Panc1 (cell line): ENCODE data around the gene CLSTN2. TPM values are rescaled to one million over a fixed set of nuclear protein-coding genes. Genes with fewer than 3 reads are reported as not detected.

Experiments used
- ATAC-seq: fragments of 200-7000 bp; cut with Tn5 transposase; 2 replicates; pipeline ENCODE4 v1.9.1; 2020; ENCODE audit warnings: mild to moderate bottlenecking, moderate library complexity
- BruUV-seq: library from RNA; stranded (reverse); fragments of 400-500 nt; replicated peaks from 2 replicates; lab custom pipeline; 2021; lab: Mats Ljungman, UMichigan
- CTCF ChIA-PET: fragments of 300-600 bp; sonication (Branson Sonifier 250); formaldehyde crosslinking; loops from one replicate; lab custom pipeline; 2022; ENCODE audit warnings: antibody characterized with exemption; lab: Charles Lee
- POLR2A ChIA-PET: fragments of 300-600 bp; sonication (Branson Sonifier 250); formaldehyde crosslinking; loops from one replicate; lab custom pipeline; 2022; ENCODE audit warnings: antibody characterized with exemption; lab: Charles Lee
- DNase-seq: peaks from one replicate; pipeline ENCODE4 v3.0.0-alpha.2; 2010; ENCODE audit warnings: low read depth, low spot score
- H3K27ac ChIP-seq: 2 replicates; pipeline ENCODE4 v1.5.1; 2011; ENCODE audit warnings: mild to moderate bottlenecking, low read length, inconsistent platforms
- H3K27me3 ChIP-seq: fragments of 200-500 bp; sonication (Bioruptor generic); 2 replicates; pipeline ENCODE4 v1.6.0; 2014; ENCODE audit warnings: low read length, inconsistent platforms; ENCODE audit not compliant: control insufficient read depth, insufficient read depth
- H3K36me3 ChIP-seq: fragments of 200-500 bp; sonication (Bioruptor generic); 2 replicates; pipeline ENCODE4 v1.5.1; 2014; ENCODE audit warnings: inconsistent platforms, mild to moderate bottlenecking, low read length, moderate library complexity; ENCODE audit not compliant: control insufficient read depth, insufficient read depth
- H3K4me1 ChIP-seq: 2 replicates; pipeline ENCODE4 v1.5.1; 2011; ENCODE audit warnings: inconsistent platforms, mild to moderate bottlenecking, low read length, moderate library complexity; ENCODE audit not compliant: control insufficient read depth, insufficient read depth
- H3K4me3 ChIP-seq, 2 experiments: 2 replicates each; pipeline ENCODE4 v1.5.1; 2011 to 2012; ENCODE audit warnings: low read depth in 2 of 2, low read length in 2 of 2, mild to moderate bottlenecking in 2 of 2, inconsistent platforms in 1 of 2, moderate library complexity in 1 of 2
- H3K9me3 ChIP-seq: fragments of 200-500 bp; sonication (Bioruptor generic); 2 replicates; pipeline ENCODE4 v1.5.1; 2014; ENCODE audit warnings: low read depth, mild to moderate bottlenecking, inconsistent platforms, low read length, moderate library complexity; ENCODE audit not compliant: control insufficient read depth, insufficient read depth
- CTCF ChIP-seq: fragments of 450-650 bp; IDR thresholded peaks from 2 replicates; pipeline ENCODE4 v1.5.1; 2017; ENCODE audit warnings: mild to moderate bottlenecking
- POLR2AphosphoS5 ChIP-seq: IDR thresholded peaks from 2 replicates; pipeline ENCODE4 v1.6.1; 2012; ENCODE audit warnings: mild to moderate bottlenecking, low read depth, low read length, moderate library complexity
- REST ChIP-seq, 2 experiments: IDR thresholded peaks; 2 replicates each; pipeline ENCODE4 v1.6.1; 2011 to 2012; ENCODE audit warnings: low read depth in 2 of 2, control low read depth in 1 of 2, low read length in 1 of 2, mild to moderate bottlenecking in 1 of 2, moderate library complexity in 1 of 2; ENCODE audit not compliant: insufficient read depth in 1 of 2
- SIN3A ChIP-seq: IDR thresholded peaks from 2 replicates; pipeline ENCODE4 v1.6.1; 2012; ENCODE audit warnings: low read depth, mild to moderate bottlenecking, low read length, moderate library complexity, borderline replicate concordance; ENCODE audit not compliant: insufficient read depth
- TCF7L2 ChIP-seq: IDR thresholded peaks from 2 replicates; pipeline ENCODE4 v1.6.1; 2011; ENCODE audit warnings: mild to moderate bottlenecking, low read depth, low read length, inconsistent platforms
- in situ Hi-C: cut with HindIII; loops from 2 replicates; pipeline ENCODE4 v1.10.0; 2016; ENCODE audit warnings: low sequenced_read_pairs, low pct_unique_long_range_greater_than_20kb
- intact Hi-C: fragments of 100-400 bp; cut with micrococcal nuclease; formaldehyde crosslinking; loops from one replicate; pipeline ENCODE4 v1.10.0; 2022; ENCODE audit not compliant: unreplicated experiment
- total RNA-seq: library from RNA; stranded (reverse); gene quantifications from one replicate; pipeline ENCODE4 v1.2.1, GENCODE V29; 2021; ENCODE audit not compliant: unreplicated experiment

The CLSTN2 gene
- total RNA-seq, 1 experiment from 2014 or later: 0.03 TPM

GRCh38 chr3:139945942-139946341 lies 11.0 kb downstream of the CLSTN2 start:
- ATAC-seq: no peak
- H3K27ac ChIP-seq: no peak overlapping the region
- ChIA-PET CTCF (no interaction called here), POLR2A (no interaction called here)
- H3K27me3 ChIP-seq: 0 out of 2 replicates have a peak, but pooled peaks cover 5% of the 10 kb centered on the region
- H3K4me1 ChIP-seq: no peaks in the 10 kb centered on the region
- no peak for DNase-seq
- no TSS peak for BruUV-seq
- H3K36me3 ChIP-seq: no peaks in the 10 kb centered on the region
- TF ChIP-seq SIN3A (no peak), CTCF (no peak), REST (IDR thresholded peaks at IDR 0.05; ENCODE audit: insufficient read depth in 1 of 2, low read depth in 2 of 2, low read length in 1 of 2) (no peak), POLR2AphosphoS5 (no peak), TCF7L2 (no peak)
- intact Hi-C loops (no loop called here), in situ Hi-C loops (no loop called here)
- no peak overlapping the region for H3K4me3 ChIP-seq
- no peaks in the 10 kb centered on the region for H3K9me3 ChIP-seq

- ChIA-PET POLR2A (no interaction called here), CTCF (no interaction called here)
- no peak overlapping the region for H3K4me3 ChIP-seq
- no peaks in the 10 kb centered on the region for H3K4me1 ChIP-seq
- H3K27ac ChIP-seq: no peak overlapping the region
- DNase-seq: no peak
- no peak for TF ChIP-seq POLR2AphosphoS5
- TF ChIP-seq REST (IDR thresholded peaks at IDR 0.05; ENCODE audit: insufficient read depth in 1 of 2, low read depth in 2 of 2, low read length in 1 of 2): no peak
- TF ChIP-seq TCF7L2: no peak
- TF ChIP-seq CTCF: no peak
- no peak for TF ChIP-seq SIN3A
- in situ Hi-C loops: no loop called here
- no TSS peak for BruUV-seq
- H3K36me3 ChIP-seq: no peaks in the 10 kb centered on the region
- no peaks in the 10 kb centered on the region for H3K9me3 ChIP-seq
- no peak for ATAC-seq
- 0 out of 2 replicates have a peak, but pooled peaks cover 5% of the 10 kb centered on the region for H3K27me3 ChIP-seq
- intact Hi-C loops: no loop called here
Observed at GRCh38 chr3:139948467-139948866, 13.5 kb downstream of the CLSTN2 start.
